GM13977 (cell line): Measurements from ENCODE around the gene MGLL.

Source experiments
- DNase-seq: peaks from one replicate; pipeline ENCODE4 v3.0.0; 2012; ENCODE audit warnings: low spot score
- CTCF ChIP-seq: IDR thresholded peaks from 2 replicates; pipeline ENCODE4 v1.5.1; 2012; ENCODE audit warnings: mild to moderate bottlenecking, control low read depth; ENCODE audit not compliant: insufficient read depth; ENCODE audit errors: extremely low read depth, missing control alignments
- in situ Hi-C: fragments of 300-500 bp; cut with MboI; formaldehyde crosslinking; loops from one replicate; pipeline ENCODE4 v1.12.0; 2022; ENCODE audit warnings: low sequenced_read_pairs, low pct_unique_long_range_greater_than_20kb, mixed read lengths, inconsistent platforms; ENCODE audit not compliant: unreplicated experiment

Gene MGLL

DNA sequence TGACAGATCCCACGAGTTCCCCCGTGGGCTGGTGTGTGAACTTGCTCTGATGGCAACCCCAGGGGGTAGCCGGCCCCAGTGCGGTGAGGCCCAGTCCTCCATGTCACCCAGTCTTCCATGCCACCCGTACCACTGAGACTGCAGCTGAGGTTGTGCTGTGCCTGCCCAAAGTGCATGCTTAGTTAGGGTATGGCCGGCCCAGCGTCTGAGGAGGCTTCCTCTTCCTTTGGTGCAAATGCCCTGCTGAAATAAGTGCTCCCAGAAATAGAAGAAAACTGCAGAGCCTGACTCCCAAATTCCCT is 31.5 kb downstream of the MGLL start:
- TF ChIP-seq CTCF, result no peak

DNA sequence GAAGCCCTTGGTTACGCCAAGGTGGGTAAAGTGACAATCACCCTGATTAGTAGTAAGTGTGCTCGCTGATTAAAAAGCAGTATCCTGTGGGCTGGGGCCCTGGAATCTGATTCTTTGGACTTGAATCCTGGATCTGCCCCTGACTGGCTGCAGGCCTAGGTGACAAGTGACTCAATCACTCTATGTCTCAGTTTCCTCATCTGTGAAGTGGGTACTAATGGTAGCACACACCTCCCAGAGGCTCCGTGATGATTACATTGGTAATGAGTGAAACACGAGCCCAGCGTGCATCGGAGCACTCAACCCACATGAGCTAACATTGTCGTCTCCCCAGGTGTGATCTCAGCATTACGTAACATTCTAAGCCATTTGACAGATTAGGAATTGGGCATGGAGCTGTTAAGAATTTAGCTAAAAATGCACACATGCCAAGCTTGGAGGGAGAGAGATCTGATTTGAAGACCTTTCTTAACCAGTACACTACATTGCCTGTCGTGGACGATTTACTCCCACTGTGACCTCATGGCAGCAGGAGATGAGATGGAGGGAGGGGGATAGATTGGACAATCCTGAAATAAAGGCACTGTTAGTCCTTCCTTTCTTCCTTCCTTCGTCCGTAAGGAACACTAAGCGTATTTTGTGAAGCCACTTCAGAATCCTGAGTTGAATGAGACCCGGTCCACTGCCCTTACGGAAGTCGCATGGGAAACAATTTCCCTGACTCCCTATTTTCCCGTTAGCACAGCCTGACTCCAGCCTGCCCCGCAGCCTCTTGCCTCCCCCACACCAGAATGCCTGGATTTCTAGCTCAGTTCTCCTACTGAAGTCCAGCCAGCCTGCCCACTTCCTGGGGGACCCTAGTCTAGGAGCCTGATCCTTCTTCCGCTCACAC is 32.1 kb downstream of the MGLL start:
- no peak for DNase-seq
- in situ Hi-C loops, result no loop called here
- TF ChIP-seq CTCF, result no peak

More for the DNA sequence above, 31.5 kb downstream of the MGLL start:
- no peak for DNase-seq
- in situ Hi-C loops, result no loop called here

DNA sequence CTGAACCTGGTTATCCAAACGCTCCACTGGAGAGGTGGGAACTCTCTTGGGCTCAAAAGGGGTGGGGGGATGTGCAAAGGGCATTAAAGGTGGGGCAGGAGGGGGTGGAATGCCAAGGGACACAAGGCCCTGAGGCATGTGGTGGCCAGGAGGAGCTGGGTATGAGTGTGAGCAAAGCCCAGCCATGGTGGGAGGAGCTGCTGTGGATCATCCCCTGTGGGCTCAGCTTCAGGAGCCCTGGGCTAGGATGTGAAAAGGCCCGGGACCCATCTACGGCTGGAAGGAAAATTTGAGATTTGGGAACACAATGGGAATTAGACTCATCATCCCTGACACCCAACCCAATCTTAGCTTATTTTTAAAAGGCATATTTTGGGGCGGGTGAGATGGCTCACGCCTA is 33.3 kb downstream of the MGLL start:
- DNase-seq, result no peak
- no peak for TF ChIP-seq CTCF

GRCh38 chr3:127788451-127788909 is 33.8 kb downstream of the MGLL start:
- no peak for TF ChIP-seq CTCF
- in situ Hi-C loops, result no loop called here
- DNase-seq, result no peak

More for the DNA sequence above, 33.3 kb downstream of the MGLL start:
- in situ Hi-C loops, result no loop called here

DNA sequence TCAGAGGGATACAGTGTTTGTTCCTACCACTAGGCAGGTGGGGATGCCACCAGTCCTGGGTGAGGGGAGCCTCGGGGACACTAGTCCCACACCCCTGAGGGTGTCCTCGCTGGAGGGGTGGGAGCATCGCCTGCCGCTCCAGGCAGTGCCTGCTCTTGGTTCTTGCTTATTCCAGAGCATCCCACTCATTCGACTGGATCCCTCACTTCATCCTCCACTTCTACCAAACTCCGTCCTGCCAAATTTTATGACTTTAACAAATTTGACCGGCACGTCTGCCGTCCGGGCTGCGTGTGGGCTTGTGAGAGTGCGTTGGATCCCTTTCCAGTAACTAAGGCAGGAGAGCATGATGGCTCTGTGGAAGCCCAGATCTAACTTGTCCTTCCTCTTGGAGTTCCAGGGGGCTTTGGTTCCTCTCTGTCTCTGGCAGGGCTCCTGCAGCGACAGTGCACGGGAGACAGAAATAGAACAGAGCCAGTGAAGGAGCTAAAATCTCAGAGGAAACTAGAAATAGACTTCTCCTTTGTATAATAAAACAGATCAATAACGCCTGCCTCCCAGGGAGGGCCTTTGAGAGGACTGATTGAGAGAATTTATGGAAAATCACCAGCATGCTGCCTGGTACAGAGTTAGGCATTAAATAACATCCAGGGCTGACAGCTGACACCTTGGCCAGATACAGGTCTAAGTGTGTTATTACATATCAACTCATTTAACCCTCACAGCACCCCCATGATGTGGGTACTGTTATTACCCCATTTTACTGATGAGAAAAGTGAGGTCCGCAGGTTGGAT is 34.5 kb downstream of the MGLL start:
- in situ Hi-C loops, result no loop called here
- no peak for TF ChIP-seq CTCF
- DNase-seq, result no peak

- in situ Hi-C loops, result no loop called here
- DNase-seq, result no peak
- no peak for TF ChIP-seq CTCF
Observed at GRCh38 chr3:127787071-127787490, 35.2 kb downstream of the MGLL start.
